HG03558 (cell line): ENCODE measurements around the gene WNT11.
A peak's percentile ranks its signal among the peaks of the same experiment; 100 is the strongest.

ENCODE experiments used
- ATAC-seq: cut with Tn5 transposase; IDR thresholded peaks from one replicate; pipeline ENCODE4 v1.9.1; 2021; ENCODE audit warnings: moderate number of reproducible peaks; ENCODE audit not compliant: unreplicated experiment; ENCODE audit errors: extremely low read depth

The WNT11 gene

GRCh38 chr11:76239483-76240160, 33.3 kb upstream of the WNT11 start:
- ATAC-seq, result no peak

GRCh38 chr11:76238551-76238950, 32.2 kb upstream of the WNT11 start:
- no peak for ATAC-seq

GRCh38 chr11:76237914-76238313, 31.6 kb upstream of the WNT11 start:
- ATAC-seq, result no peak

- no peak for ATAC-seq
Measured at GRCh38 chr11:76237000-76237649, 30.8 kb upstream of the WNT11 start.

- ATAC-seq, result no peak
Measured at GRCh38 chr11:76236092-76236999, 30.0 kb upstream of the WNT11 start.

- peak; percentile 71 for ATAC-seq
Measured at GRCh38 chr11:76235233-76236091, 29.2 kb upstream of the WNT11 start.

GRCh38 chr11:76234416-76235232, 28.3 kb upstream of the WNT11 start:
- ATAC-seq, result no peak

- no peak for ATAC-seq
Measured at GRCh38 chr11:76234021-76234415, 27.7 kb upstream of the WNT11 start.

GRCh38 chr11:76233196-76233921, 27.1 kb upstream of the WNT11 start:
- no peak for ATAC-seq

GRCh38 chr11:76232026-76232665, 25.8 kb upstream of the WNT11 start:
- ATAC-seq, result no peak

GRCh38 chr11:76231121-76231738, 24.9 kb upstream of the WNT11 start:
- no peak for ATAC-seq

- no peak for ATAC-seq
Measured at GRCh38 chr11:76230392-76230791, 24.1 kb upstream of the WNT11 start.

- no peak for ATAC-seq
Measured at GRCh38 chr11:76229690-76230240, 23.5 kb upstream of the WNT11 start.

- ATAC-seq, result no peak
Measured at GRCh38 chr11:76228875-76229149, 22.5 kb upstream of the WNT11 start.

- ATAC-seq, result no peak
Measured at GRCh38 chr11:76228071-76228874, 22.0 kb upstream of the WNT11 start.

- no peak for ATAC-seq
Measured at GRCh38 chr11:76226626-76227025, 20.3 kb upstream of the WNT11 start.

- ATAC-seq, result no peak
Measured at GRCh38 chr11:76225122-76225611, 18.9 kb upstream of the WNT11 start.
